SHP77 (cell line): ENCODE results near the gene MRPL36.
A peak's percentile ranks its signal among the peaks of the same experiment; 100 is the strongest.

ENCODE experiments used
- DNase-seq, 2 experiments: peaks; one replicate each; lab custom pipeline; 2025; lab: John Stamatoyannopoulos, UW

The MRPL36 gene

DNA sequence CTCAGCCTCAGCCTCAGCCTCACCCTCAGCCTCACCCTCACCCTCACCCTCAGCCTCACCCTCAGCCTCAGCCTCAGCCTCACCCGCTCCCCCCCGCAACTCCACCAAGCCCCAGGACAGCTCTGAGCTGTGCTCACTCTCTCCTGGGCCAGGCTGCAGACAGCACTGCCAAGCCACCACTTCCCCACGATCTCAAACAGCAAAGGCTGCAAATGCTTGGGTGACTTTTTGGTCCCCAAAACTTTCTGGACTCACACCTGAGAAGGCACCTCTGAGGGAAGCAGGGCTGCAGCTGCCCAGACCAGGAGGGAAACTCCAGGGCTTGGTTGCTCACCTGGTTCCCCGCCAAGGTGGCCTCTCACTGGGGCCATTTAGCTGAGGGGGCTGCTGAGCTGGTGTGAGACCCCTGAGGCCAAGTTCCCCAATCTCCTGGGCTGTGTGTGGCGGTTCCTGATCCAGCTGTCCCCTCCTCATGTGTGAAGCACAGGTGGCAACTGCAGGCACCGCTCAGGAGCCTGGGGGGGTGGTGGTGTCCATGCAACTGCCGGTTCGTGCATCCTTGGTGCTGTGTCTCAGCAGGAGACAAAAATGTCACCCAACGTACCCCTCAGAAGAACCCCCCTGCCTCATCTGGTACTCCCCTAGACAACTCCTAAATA lies 17.8 kb downstream of the MRPL36 start:
- no peak for DNase-seq

DNA sequence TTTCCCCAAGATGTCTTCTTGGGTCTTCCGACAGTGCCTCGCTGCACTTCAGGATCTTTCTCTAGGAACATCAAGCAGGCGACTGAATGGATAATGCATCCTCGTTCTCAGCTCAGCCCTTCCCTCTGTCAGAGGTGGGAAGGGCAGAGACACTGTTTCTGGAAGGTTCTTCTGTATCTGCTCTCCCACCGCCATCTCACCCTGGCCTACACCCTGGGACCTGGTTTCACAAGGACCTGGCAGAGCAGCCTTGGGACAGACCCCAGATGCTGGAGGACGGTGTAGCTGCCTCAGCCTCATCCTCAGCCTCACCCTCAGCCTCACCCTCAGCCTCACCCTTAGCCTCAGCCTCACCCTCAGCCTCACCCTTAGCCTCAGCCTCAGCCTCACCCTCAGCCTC lies 18.5 kb downstream of the MRPL36 start:
- DNase-seq: no peak

GRCh38 chr5:1780614-1780930 lies 19.1 kb downstream of the MRPL36 start:
- no peak for DNase-seq

GRCh38 chr5:1779782-1780613 lies 19.6 kb downstream of the MRPL36 start:
- no peak for DNase-seq

GRCh38 chr5:1779021-1779680 lies 20.5 kb downstream of the MRPL36 start:
- no peak for DNase-seq

DNA sequence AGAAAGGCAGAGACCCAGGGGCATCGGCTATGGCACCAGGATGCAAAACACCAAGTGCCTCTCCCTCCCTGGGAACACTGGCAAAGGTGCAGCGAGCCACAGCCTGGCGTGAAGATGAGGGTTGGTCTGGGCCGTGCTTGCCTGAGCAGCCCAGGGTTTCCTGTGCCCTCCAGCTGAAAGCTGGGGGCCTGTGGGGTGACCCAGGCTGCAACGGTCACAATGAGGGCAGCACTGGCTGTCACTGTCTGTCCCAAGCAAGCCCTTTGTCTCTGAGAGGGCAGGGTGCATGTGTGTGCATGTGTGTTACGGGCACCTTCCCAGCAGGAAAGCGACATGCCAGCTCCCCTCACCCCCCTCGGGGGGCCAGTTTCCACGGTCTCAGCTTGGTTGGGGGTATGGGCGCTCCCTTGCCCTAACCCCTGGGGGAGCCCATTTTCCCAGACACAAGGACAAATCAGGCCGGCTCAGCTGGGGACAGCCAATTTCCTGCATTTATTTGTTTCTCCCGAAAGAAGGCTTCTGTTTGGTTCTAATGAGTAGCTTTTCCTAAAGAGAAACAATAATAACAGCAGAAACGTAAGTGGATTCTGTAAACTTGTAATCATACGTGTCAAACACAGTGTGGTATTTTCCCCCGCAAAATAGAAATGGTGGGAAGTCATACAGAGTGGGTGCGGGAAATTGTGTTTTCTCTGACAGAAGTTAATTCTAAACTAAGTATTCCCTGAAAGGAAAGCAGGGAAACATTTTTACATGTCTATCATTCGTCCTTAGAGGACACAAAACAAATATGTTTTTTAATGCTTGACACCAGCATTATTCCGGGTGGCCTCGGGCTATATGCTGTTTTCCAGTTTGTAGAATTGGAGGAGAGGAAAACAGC lies 21.3 kb downstream of the MRPL36 start:
- no peak for DNase-seq

GRCh38 chr5:1777281-1778137 lies 22.1 kb downstream of the MRPL36 start:
- no peak for DNase-seq

GRCh38 chr5:1776831-1777230 lies 22.8 kb downstream of the MRPL36 start:
- DNase-seq: no peak

- peak; percentile 18 to 42 for DNase-seq
Measured at GRCh38 chr5:1772634-1773033, 27.0 kb downstream of the MRPL36 start.

DNA sequence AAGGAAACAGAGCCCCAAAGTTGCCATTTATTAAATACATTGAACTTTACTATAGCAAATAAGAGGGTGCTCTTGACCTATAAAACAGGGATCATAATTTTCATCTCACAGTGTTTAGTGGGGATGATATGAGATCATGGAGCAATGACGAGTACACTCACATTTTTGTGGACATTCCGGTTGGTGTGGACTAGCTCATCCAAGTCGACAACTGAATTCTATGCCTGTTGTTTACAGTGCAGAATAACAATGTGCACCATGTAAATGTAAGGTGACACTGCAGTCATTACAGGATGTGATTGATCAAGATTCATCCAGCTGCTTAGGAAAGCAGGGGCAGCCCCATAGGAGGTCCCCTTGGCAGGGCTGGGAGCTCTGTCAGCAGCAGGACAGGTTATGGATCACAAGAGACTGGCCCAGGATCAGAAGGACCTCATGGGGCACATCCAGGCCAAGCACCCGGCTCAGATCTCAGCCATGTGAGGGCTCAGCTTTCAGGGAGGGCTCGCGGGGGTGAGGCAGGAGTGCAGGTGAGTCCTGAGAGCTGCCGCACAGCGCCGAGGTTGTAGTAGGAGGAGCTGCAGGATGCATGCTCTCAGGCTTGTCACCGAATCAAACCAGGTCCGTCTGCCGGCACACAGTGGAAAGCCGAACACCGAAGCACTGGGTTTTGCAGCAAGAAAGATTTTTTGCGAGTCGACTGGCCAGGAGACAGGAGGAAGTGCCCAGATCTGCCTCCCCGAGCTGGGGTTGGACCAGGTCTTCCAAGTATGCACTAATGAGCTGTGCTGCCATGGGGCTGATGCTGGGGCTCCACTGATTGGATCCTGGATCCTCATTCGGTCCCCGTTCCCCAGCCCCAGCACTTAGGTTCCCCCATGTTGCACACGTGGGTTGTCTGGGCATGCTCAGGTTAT lies 28.2 kb downstream of the MRPL36 start:
- no peak for DNase-seq

- no peak for DNase-seq
Measured at GRCh38 chr5:1770443-1770802, 29.2 kb downstream of the MRPL36 start.

DNA sequence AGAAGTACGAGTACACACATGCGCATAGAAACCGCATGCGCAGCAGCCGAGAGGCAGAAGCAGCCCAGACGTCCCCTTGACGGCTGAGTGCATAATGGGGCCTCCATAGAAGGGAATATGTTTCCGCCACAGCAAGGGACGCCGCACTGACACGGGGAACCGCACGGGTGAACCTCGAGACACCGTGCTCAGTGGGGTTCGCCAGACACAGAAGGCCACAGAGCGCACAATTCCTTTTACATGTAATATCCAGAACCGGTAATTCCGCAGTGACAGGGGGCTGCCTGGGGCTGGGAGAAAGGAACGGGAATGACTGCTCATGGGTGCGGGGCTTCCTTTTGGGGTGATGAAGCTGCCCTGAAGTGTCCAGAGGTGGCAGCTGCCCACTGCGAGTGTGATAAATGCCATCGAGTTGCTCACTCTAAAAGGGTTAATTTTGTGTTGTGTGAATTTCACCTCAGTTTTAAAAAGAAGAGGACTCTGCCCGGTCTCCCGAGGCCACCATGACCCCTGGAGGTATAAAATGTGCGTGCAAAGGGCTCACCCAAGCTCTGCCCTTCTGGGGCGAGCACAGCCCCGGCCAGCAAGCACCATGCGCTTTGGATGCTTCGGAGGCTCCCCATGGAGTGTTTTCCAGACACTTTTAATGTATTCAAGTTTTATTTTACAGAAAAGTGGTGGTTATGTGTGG lies 29.7 kb downstream of the MRPL36 start:
- no peak for DNase-seq

GRCh38 chr5:1769017-1769640 lies 30.5 kb downstream of the MRPL36 start:
- DNase-seq: no peak

DNA sequence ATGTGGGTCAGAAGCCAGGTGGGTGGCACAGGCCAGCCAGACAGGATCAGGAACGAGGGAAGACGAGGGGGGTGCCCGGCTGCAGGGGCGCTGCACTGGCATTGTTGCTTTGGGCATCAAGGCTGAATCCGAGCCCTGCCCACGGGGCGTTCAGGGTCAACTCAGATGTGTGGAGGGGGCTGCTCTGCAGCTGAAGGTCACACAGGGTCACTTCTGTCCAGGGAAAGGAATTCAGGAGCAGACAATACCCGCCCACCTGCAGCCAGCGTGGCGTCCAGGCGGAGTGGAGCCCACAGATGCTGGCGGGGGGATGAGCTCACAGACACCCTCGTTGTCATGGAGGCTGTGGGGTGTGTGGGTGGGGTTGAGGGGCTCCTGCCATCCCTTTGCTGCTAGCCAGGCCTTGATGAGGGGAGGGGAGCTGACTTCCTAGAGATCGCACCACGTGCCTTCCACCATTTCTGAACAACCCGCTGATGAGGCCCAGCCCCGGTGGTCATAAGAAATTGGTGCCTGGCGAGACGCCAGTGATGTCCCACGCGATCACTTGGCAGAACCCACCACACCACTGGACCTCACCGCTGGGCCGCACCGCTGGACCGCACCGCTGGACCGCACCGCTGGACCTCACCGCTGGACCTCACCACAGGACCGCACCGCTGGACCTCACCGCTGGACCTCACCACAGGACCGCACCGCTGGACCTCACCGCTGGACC lies 31.2 kb downstream of the MRPL36 start:
- DNase-seq: no peak

GRCh38 chr5:1767524-1768282 lies 31.9 kb downstream of the MRPL36 start:
- DNase-seq: no peak

DNA sequence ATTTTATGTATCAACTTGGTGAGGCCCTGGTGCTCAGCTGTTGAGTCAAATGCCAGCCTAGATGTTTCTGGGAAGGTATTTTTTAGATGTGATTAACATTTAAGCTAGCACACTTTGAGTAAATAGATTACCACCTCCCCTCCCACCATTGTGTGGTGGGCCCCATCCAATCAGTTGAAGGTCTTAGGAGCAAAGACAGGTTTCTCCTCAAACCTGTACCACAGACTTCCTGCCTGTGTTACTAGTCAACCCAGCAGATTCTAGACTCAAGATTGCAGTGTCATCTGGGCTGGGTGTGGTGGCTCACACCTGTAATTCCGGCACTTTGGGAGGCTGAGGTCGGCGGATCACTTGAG lies 33.8 kb downstream of the MRPL36 start:
- DNase-seq: no peak

GRCh38 chr5:1765141-1765879 lies 34.3 kb downstream of the MRPL36 start:
- DNase-seq: no peak
